Measurements from ENCODE around the gene VPS8.

The VPS8 gene

GRCh38 chr3:185079625-185080024 is 267.7 kb downstream of the VPS8 start:
- Histone ChIP-seq H3K4me1 (ENCODE audit: control insufficient read depth, insufficient read depth, low read length) (no peaks in the 10 kb centered on the region), H3K27ac (ENCODE audit: extremely low read depth, low read depth, low read length) (no peak overlapping the region), H3K4me3 (ENCODE audit: low read depth, low read length) (no peak overlapping the region), H3K9me3 (ENCODE audit: control insufficient read depth, insufficient read depth, low read depth, low read length) (no peaks in the 10 kb centered on the region), H3K36me3 (ENCODE audit: control insufficient read depth in 2 of 2, insufficient read depth in 1 of 2, low read length in 2 of 2) (no peaks in the 10 kb centered on the region)
- TF ChIP-seq ZNF677 (tag by site-specific recombination; IDR thresholded peaks at IDR 0.05) (no peak), ZSCAN23 (tag by site-specific recombination; IDR thresholded peaks at IDR 0.05) (no peak), CTCF (tag by site-specific recombination; IDR thresholded peaks at IDR 0.05) (no peak), ZNF335 (tag by site-specific recombination; conservative IDR thresholded peaks at IDR 0.05) (no peak), ZNF747 (tag by site-specific recombination; IDR thresholded peaks at IDR 0.05) (no peak), ZNF501 (tag by site-specific recombination; IDR thresholded peaks at IDR 0.05) (no peak)
- ChIA-PET POLR2A (no interaction called here), CTCF (interaction anchor here (0.5 to 1.5 kb wide), 3 partner anchors 9 to 87 kb away, joined by 3 read pairs; no protein-coding TSS in a partner anchor)

GRCh38 chr3:185081521-185081920 is 269.6 kb downstream of the VPS8 start:
- no peak for TF ChIP-seq ZNF19 (tag by site-specific recombination; IDR thresholded peaks at IDR 0.05; ENCODE audit: low read depth)
- TF ChIP-seq MYNN (tag by site-specific recombination; IDR thresholded peaks at IDR 0.05; ENCODE audit: borderline replicate concordance) = no peak
- no peak for TF ChIP-seq ZNF513 (tag by site-specific recombination; IDR thresholded peaks at IDR 0.05)
- Histone ChIP-seq H3K9me3 (ENCODE audit: control insufficient read depth, insufficient read depth, low read depth, low read length) (no peaks in the 10 kb centered on the region), H3K4me3 (ENCODE audit: low read depth, low read length) (no peak overlapping the region), H3K36me3 (ENCODE audit: control insufficient read depth in 2 of 2, insufficient read depth in 1 of 2, low read length in 2 of 2) (no peaks in the 10 kb centered on the region), H3K27ac (ENCODE audit: extremely low read depth, low read depth, low read length) (no peak overlapping the region), H3K4me1 (ENCODE audit: control insufficient read depth, insufficient read depth, low read length) (no peaks in the 10 kb centered on the region)
- POLR2A ChIA-PET = no interaction called here
- CTCF ChIA-PET = interaction anchor here (0.8 kb wide), 1 partner anchor 11 kb away, joined by 3 read pairs; no protein-coding TSS in a partner anchor

GRCh38 chr3:185082149-185082548 is 270.2 kb downstream of the VPS8 start:
- CTCF ChIA-PET = interaction anchor here (0.8 kb wide), 1 partner anchor 12 kb away, joined by 3 read pairs; no protein-coding TSS in a partner anchor
- POLR2A ChIA-PET = no interaction called here
- H3K27ac ChIP-seq (ENCODE audit: extremely low read depth, low read depth, low read length) = no peak overlapping the region

More at GRCh38 chr3:185082149-185082548, 270.2 kb downstream of the VPS8 start:
- H3K9me3 ChIP-seq (ENCODE audit: control insufficient read depth, insufficient read depth, low read depth, low read length) = no peaks in the 10 kb centered on the region
- H3K4me3 ChIP-seq (ENCODE audit: low read depth, low read length) = no peak overlapping the region
- H3K36me3 ChIP-seq (ENCODE audit: control insufficient read depth in 2 of 2, insufficient read depth in 1 of 2, low read length in 2 of 2) = no peaks in the 10 kb centered on the region
- H3K4me1 ChIP-seq (ENCODE audit: control insufficient read depth, insufficient read depth, low read length) = no peaks in the 10 kb centered on the region
- no peak for TF ChIP-seq ZNF19 (tag by site-specific recombination; IDR thresholded peaks at IDR 0.05; ENCODE audit: low read depth)
- TF ChIP-seq ZNF10 (tag by site-specific recombination; IDR thresholded peaks at IDR 0.05) = no peak
- peak; percentile 16; the same call in 1 of the 2 replicates for TF ChIP-seq ATF2 (tag by site-specific recombination; IDR thresholded peaks at IDR 0.05; ENCODE audit: low read depth)
- TF ChIP-seq PATZ1 (tag by site-specific recombination; IDR thresholded peaks at IDR 0.05) = no peak
- no peak for TF ChIP-seq YY1 (tag by site-specific recombination; IDR thresholded peaks at IDR 0.05)
- TF ChIP-seq MYNN (tag by site-specific recombination; IDR thresholded peaks at IDR 0.05; ENCODE audit: borderline replicate concordance) = no peak
- peak; percentile 37; the same call in 1 of the 2 replicates for TF ChIP-seq GLIS1 (tag by site-specific recombination; IDR thresholded peaks at IDR 0.05)
- peak; percentile 68 for TF ChIP-seq ZIC2 (tag by site-specific recombination; IDR thresholded peaks at IDR 0.05)
- no peak for TF ChIP-seq ZNF18 (tag by site-specific recombination; IDR thresholded peaks at IDR 0.05)
- TF ChIP-seq ZBTB6 (tag by site-specific recombination; IDR thresholded peaks at IDR 0.05) = no peak
- peak; percentile 58 for TF ChIP-seq ZNF692 (tag by site-specific recombination; IDR thresholded peaks at IDR 0.05)

All from HEK293 (cell line).